GM23248 (cell line): Measurements from ENCODE around the gene CES4A.

Experiments
- EZH2 ChIP-seq: fragments of 200-600 bp; sonication (generic); IDR thresholded peaks from 2 replicates; pipeline ENCODE4 v1.6.1; 2018; ENCODE audit warnings: antibody characterized with exemption, mild to moderate bottlenecking; ENCODE audit not compliant: insufficient read depth, poor library complexity, severe bottlenecking
- EZH2phosphoT487 ChIP-seq: fragments of 200-600 bp; sonication (generic); IDR thresholded peaks from 2 replicates; pipeline ENCODE4 v1.6.1; 2018; ENCODE audit warnings: antibody characterized with exemption, moderate library complexity, mild to moderate bottlenecking, low read depth; ENCODE audit not compliant: insufficient read depth

- no peak for TF ChIP-seq EZH2phosphoT487
- no peak for TF ChIP-seq EZH2
Measured at GRCh38 chr16:66939366-66939765, 49.0 kb upstream of the CES4A start.
